ENCODE data around the gene HSPG2.

The HSPG2 gene

GRCh38 chr1:21848524-21849174 is 88.5 kb downstream of the HSPG2 start:
- no peak for DNase-seq
- Histone ChIP-seq H3K36me3 (peaks cover 24% of the 10 kb centered on the region), H3K9me3 (ENCODE audit: severe bottlenecking) (no peaks in the 10 kb centered on the region), H3K27ac (no peak overlapping the region), H3K27me3 (ENCODE audit: insufficient read depth, low read depth, severe bottlenecking) (no peaks in the 10 kb centered on the region), H3K4me3 (ENCODE audit: low read depth, low read length) (no peak overlapping the region)
- TF ChIP-seq CTCF (IDR thresholded peaks at IDR 0.05; ENCODE audit: low read depth, low read length), result no peak

GRCh38 chr1:21847223-21848205 is 89.6 kb downstream of the HSPG2 start:
- no peak for DNase-seq
- H3K27me3 ChIP-seq (ENCODE audit: insufficient read depth, low read depth, severe bottlenecking), result no peaks in the 10 kb centered on the region
- no peaks in the 10 kb centered on the region for H3K9me3 ChIP-seq (ENCODE audit: severe bottlenecking)
- no peak overlapping the region for H3K4me3 ChIP-seq (ENCODE audit: low read depth, low read length)
- H3K27ac ChIP-seq, result no peak overlapping the region
- H3K36me3 ChIP-seq, result peaks cover 27% of the 10 kb centered on the region
- TF ChIP-seq CTCF (IDR thresholded peaks at IDR 0.05; ENCODE audit: low read depth, low read length), result no peak

- H3K27ac ChIP-seq, result no peak overlapping the region
- DNase-seq, result no peak
- H3K4me3 ChIP-seq (ENCODE audit: low read depth, low read length), result no peak overlapping the region
- H3K27me3 ChIP-seq (ENCODE audit: insufficient read depth, low read depth, severe bottlenecking), result no peaks in the 10 kb centered on the region
- peaks cover 13% of the 10 kb centered on the region for H3K36me3 ChIP-seq
- no peak for TF ChIP-seq CTCF (IDR thresholded peaks at IDR 0.05; ENCODE audit: low read depth, low read length)
- no peaks in the 10 kb centered on the region for H3K9me3 ChIP-seq (ENCODE audit: severe bottlenecking)
These were observed 91.2 kb downstream of the HSPG2 start for GRCh38 chr1:21845646-21846641.

GRCh38 chr1:21843996-21844395 is 93.1 kb downstream of the HSPG2 start:
- Histone ChIP-seq H3K36me3 (peaks cover 16% of the 10 kb centered on the region), H3K4me3 (ENCODE audit: low read depth, low read length) (no peak overlapping the region), H3K27me3 (ENCODE audit: insufficient read depth, low read depth, severe bottlenecking) (no peaks in the 10 kb centered on the region), H3K27ac (no peak overlapping the region), H3K9me3 (ENCODE audit: severe bottlenecking) (no peaks in the 10 kb centered on the region)
- TF ChIP-seq CTCF (IDR thresholded peaks at IDR 0.05; ENCODE audit: low read depth, low read length), result no peak
- no peak for DNase-seq

- Histone ChIP-seq H3K9me3 (ENCODE audit: severe bottlenecking) (no peaks in the 10 kb centered on the region), H3K27ac (no peak overlapping the region), H3K27me3 (ENCODE audit: insufficient read depth, low read depth, severe bottlenecking) (no peaks in the 10 kb centered on the region), H3K36me3 (peaks cover 20% of the 10 kb centered on the region), H3K4me3 (ENCODE audit: low read depth, low read length) (no peak overlapping the region)
- DNase-seq, result no peak
- no peak for TF ChIP-seq CTCF (IDR thresholded peaks at IDR 0.05; ENCODE audit: low read depth, low read length)
These were observed 93.9 kb downstream of the HSPG2 start for GRCh38 chr1:21843208-21843607.
